Myocyte (in vitro differentiated cells): Measurements from ENCODE around the gene MYBPC2. TPM values are rescaled to one million over a fixed set of nuclear protein-coding genes. Genes with fewer than 3 reads are reported as not detected.

Experiments
- DNase-seq: peaks from one replicate; pipeline ENCODE4 v3.0.0-alpha.2; 2012; ENCODE audit warnings: low read depth
- total RNA-seq: library from RNA; depleted of rRNA; stranded (reverse); fragments of >200 nt; gene quantifications from 2 replicates; pipeline ENCODE4 v1.2.3, GENCODE V29; 2014

Gene MYBPC2
- total RNA-seq, 1 donor from 2014 or later = 124 TPM

GRCh38 chr19:50496189-50497021 is 63.7 kb downstream of the MYBPC2 start:
- peak; percentile 83 for DNase-seq

DNA sequence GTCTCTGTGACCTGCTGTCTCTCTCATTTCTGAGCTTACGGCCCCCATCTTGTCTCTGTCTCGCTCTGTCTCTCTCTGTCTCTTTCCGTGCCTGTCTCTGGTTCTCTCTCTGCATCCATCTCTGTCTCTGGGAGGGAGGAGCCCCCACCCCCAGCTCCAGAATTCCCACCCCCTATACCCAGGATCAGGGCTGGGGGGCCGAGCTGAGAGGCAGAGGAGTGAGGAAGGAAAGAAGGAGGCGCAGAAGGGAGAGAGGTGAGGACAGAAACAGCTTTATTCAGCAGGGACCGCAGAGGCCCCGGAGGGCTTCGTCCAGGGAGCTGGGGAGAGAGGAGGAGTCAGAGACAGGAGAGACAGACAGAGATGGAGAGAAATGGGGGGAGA is 64.3 kb downstream of the MYBPC2 start:
- DNase-seq = no peak

- DNase-seq = peak; percentile 21
These were observed 65.7 kb downstream of the MYBPC2 start for GRCh38 chr19:50498219-50499056.

DNA sequence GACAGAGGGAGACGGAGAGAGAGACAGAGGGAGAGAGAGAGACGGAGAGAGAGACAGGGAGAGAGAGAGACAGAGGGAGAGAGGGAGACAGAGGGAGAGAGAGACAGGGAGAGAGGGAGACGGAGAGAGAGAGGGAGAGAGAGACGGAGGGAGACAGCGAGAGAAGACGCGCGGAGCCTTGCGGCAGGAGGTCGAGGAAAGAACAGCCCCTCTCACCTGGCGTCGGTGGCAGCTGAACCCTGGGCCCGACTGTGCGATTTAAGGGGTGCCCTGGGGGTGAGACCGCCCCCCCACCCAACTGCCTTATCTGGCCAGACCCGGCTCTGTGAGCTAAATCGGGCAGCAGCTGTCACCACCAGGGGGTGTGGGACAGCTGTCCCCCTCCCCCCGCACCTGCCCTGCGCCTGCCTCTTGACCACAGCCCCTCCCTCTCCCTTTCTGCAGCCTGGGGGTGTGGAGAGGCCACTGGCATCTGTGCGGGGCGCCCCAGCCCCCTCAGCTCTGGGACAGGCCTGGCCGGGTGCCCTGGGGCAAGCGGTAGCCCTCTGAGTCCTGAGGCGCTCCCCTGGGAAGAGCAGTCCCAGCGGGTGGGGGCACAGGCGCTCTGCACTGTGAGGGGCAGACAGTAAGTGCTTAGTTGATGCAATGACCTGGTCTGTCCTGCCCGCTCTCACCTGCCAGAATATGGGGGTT is 67.5 kb downstream of the MYBPC2 start:
- peak; percentile 97 for DNase-seq

GRCh38 chr19:50500753-50501151 is 68.1 kb downstream of the MYBPC2 start:
- no peak for DNase-seq

DNA sequence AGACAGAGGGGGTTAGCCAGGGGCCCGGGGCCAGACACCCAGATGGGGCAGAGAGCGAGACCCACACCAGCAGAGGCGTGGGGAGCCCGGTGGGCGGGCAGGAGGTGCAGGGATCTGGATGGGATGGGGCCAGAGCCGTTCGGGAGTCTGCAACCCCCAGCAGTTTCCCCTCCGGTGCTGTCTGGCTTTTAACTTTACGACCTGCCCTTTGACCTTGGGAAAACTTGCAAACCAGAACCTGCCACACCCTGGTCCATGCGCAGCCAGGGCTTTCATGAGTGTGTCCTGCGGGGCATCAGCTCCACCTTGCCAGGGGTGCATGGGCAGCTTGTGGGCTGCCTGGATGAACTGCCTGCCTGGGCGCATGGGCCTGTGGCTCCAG is 68.5 kb downstream of the MYBPC2 start:
- peak; percentile 27 for DNase-seq

- peak; percentile 71 for DNase-seq
These were observed 69.1 kb downstream of the MYBPC2 start for GRCh38 chr19:50501568-50502475.

GRCh38 chr19:50505856-50506611 is 73.3 kb downstream of the MYBPC2 start:
- no peak for DNase-seq

DNA sequence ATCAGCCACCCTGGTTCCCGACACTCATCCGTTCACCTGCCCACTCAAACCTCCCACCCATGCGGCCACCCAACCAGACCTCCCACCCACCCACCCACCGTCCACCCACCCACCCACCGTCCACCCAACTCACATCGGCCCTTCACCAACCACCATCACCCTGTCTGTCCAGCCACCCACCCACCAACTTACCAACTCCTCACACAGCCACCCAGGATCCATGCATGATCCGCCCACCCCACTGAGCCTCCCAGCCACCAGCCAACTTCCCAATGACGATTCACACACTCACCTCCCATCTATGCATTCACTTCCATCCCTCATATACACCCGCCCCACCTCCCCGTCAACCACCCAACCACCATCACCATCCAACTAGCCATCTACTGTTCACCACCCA is 74.0 kb downstream of the MYBPC2 start:
- DNase-seq = no peak

GRCh38 chr19:50507376-50507775 is 74.7 kb downstream of the MYBPC2 start:
- no peak for DNase-seq

GRCh38 chr19:50508843-50509190 is 76.1 kb downstream of the MYBPC2 start:
- DNase-seq = no peak

GRCh38 chr19:50509366-50509765 is 76.7 kb downstream of the MYBPC2 start:
- DNase-seq = no peak

- peak; percentile 10 for DNase-seq
These were observed 77.5 kb downstream of the MYBPC2 start for GRCh38 chr19:50510121-50510670.

- DNase-seq = no peak
These were observed 78.0 kb downstream of the MYBPC2 start for GRCh38 chr19:50510700-50511068.

DNA sequence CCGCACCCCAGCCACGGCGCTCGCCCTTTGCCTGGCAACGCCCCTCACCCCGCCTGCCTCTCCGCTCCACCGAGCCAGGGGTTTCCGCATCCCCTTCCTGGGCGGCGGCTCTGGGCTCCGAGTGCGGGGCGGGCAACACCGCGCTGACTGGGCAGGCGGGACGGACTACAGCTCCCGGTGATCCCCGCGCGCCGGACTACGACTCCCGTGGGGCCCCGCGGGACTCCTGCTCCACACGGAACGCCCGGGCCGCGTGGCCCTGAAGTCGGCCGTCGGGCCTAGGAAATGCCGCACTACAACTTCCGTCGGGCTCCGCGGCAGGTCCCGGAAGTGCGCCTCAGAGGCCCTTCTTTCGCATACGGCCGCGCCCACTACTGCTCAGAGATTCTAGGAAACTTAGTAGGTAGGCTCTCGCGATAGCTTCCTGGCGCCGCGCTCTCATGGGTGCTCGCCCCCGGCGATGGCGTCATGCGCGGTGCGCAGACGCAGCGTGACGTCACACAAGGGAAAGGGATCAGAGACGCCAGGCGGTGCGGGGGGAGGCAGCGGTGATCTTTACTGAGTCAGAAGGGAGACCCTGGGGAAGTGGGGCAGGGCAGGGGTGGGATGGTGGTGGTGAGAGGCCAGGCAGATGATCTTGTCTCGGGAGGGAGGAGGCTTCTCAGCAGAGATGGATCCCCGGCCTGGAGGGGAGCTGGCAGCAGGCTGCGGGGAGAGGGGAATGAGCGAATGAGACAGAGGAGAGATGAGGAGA is 78.6 kb downstream of the MYBPC2 start, which contains the start of gene JOSD2:
Gene JOSD2 (minus strand): TSS at position 123 of the 754 bp plus-strand sequence. CDS start 760 bp downstream, outside the sequence.
- peak; percentile 99 for DNase-seq

DNA sequence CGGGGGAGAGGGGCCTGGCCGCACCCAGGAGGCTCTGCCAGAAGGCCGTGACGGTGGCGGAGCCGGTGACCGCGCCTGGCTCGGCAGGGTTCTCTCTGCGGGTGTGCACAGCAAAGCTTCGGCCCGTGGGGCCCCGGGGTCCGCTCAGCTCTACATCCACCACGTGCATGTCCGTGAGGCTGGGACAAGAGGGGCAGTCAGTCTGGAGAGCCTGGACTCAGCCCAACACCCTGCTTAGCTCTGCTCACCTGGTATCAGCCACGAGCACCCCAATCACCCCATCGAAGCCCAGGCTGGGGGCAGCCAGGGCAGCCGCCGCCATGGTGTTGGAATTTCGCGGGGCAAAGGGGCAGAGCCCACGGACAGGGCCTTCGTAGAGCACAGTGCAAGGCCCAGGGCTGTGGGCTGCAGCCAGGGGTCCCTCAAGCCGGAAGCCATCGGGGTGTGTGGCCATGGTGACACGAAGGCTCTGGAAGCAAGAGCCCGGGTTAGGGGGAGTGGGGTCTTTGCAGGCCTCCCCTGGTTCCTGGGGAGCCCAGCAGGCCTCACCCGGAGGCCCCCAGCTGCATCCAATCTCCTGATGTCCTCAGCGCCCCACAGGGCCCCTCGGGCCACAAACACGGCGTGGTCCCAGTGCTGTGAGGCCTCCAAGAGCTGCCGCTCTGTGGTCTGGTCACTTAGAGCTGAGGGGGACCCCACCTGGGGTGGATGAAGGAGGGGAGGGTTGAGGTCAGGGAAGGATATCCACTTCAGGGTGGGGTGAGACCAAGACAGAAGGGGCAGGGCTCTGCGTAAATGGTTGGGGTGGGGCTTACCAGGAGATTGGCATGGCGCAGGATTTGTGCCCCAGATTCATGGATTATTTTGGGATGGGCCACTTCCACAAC is 79.7 kb downstream of the MYBPC2 start:
- no peak for DNase-seq

DNA sequence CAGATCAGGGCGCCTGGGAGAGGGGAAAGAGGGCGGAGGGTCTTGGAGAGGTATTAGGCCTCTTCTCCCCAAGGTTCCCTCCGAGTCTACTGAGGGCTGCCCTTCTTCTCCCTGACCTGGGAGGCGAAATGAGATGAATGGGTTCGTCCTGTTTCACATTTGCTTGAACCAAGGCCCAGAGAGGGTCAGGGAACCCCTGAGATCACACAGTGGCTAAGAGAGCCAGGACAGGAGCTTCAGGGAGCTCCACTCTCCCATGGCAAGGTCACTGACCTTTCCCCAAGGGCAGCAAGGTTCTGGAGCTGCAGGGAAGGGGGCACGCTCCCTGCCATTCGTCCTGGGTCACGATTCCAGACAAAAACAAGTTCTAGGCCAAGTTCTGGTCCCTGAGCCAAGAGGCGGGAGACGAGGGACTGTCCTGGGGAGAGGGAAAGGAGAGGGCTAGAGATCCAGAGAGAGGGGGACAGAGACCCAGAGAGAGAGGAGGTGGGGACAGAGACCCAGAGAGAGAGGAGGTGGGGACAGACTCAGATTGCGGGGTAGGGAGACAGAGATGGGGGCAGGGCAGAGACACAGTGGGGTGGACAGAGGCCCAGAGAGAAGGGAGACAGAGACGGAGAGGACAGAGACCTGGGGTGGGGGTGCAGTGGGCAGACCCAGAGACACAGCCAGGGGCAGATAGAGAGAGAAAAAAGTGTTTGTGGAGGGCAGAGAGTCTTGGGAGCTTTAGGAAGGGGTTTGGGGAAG is 80.5 kb downstream of the MYBPC2 start:
- no peak for DNase-seq
